ENCODE results near the gene CDH9. TPM values are rescaled to one million over a fixed set of nuclear protein-coding genes. Genes with fewer than 3 reads are reported as not detected.

CDH9 gene
- total RNA-seq, 2 experiments from 2014 or later: not detected

GRCh38 chr5:27041372-27041771 lies 3.0 kb upstream of the CDH9 start:
- Mint-ChIP-seq H3K4me3 (no peak overlapping the region), H3K27ac (no peak overlapping the region), H3K27me3 (no peaks in the 10 kb centered on the region), H3K4me1 (ENCODE audit: low read depth) (no peaks in the 10 kb centered on the region), H3K9me3 (peaks cover 5% of the 10 kb centered on the region), H3K36me3 (ENCODE audit: low read depth) (no peaks in the 10 kb centered on the region)
- DNase-seq (no peak), ATAC-seq (ENCODE audit: poor library complexity) (no peak)
- CTCF ChIA-PET: no interaction called here
- Histone ChIP-seq H3K4me3 (ENCODE audit: low read length) (no peak overlapping the region), H3K9me3 (ENCODE audit: control insufficient read depth in 1 of 2, insufficient read depth in 1 of 2, low read length in 2 of 2) (peaks cover 0 to 3% of the 10 kb centered on the region in 2 experiments), H3K27ac (ENCODE audit: low read depth in 1 of 2, low read length in 2 of 2) (no peak overlapping the region), H3K4me1 (ENCODE audit: insufficient read depth, low read length) (no peaks in the 10 kb centered on the region), H3K36me3 (ENCODE audit: insufficient read depth, low read length) (no peaks in the 10 kb centered on the region), H3K27me3 (ENCODE audit: control insufficient read depth in 1 of 2, insufficient read depth in 2 of 2, low read length in 2 of 2) (no peaks in the 10 kb centered on the region)
- no peak for TF ChIP-seq CTCF (IDR thresholded peaks at IDR 0.05)
- intact Hi-C loops (cut with DNase I, micrococcal nuclease): no loop called here
- POLR2A ChIA-PET: no interaction called here

- no peak overlapping the region for H3K4me3 Mint-ChIP-seq
- H3K27me3 Mint-ChIP-seq: no peaks in the 10 kb centered on the region
- DNase-seq (no peak), ATAC-seq (ENCODE audit: poor library complexity) (no peak)
- Histone ChIP-seq H3K27ac (ENCODE audit: low read depth in 1 of 2, low read length in 2 of 2) (no peak overlapping the region), H3K36me3 (ENCODE audit: insufficient read depth, low read length) (no peaks in the 10 kb centered on the region), H3K9me3 (ENCODE audit: control insufficient read depth in 1 of 2, insufficient read depth in 1 of 2, low read length in 2 of 2) (peaks cover 0 to 3% of the 10 kb centered on the region in 2 experiments), H3K4me1 (ENCODE audit: insufficient read depth, low read length) (no peaks in the 10 kb centered on the region), H3K4me3 (ENCODE audit: low read length) (no peak overlapping the region), H3K27me3 (ENCODE audit: control insufficient read depth in 1 of 2, insufficient read depth in 2 of 2, low read length in 2 of 2) (no peaks in the 10 kb centered on the region)
- no peak for TF ChIP-seq CTCF (IDR thresholded peaks at IDR 0.05)
- H3K4me1 Mint-ChIP-seq (ENCODE audit: low read depth): no peaks in the 10 kb centered on the region
- H3K9me3 Mint-ChIP-seq: peaks cover 7% of the 10 kb centered on the region
- intact Hi-C loops (cut with DNase I, micrococcal nuclease): no loop called here
- POLR2A ChIA-PET: no interaction called here
- H3K36me3 Mint-ChIP-seq (ENCODE audit: low read depth): no peaks in the 10 kb centered on the region
- CTCF ChIA-PET: no interaction called here
- H3K27ac Mint-ChIP-seq: no peak overlapping the region
Observed at GRCh38 chr5:27034565-27034964, 3.8 kb downstream of the CDH9 start.

GRCh38 chr5:27026801-27027200 lies 11.6 kb downstream of the CDH9 start:
- Histone ChIP-seq H3K4me1 (ENCODE audit: insufficient read depth, low read length) (no peaks in the 10 kb centered on the region), H3K27ac (ENCODE audit: low read depth in 1 of 2, low read length in 2 of 2) (no peak overlapping the region), H3K27me3 (ENCODE audit: control insufficient read depth in 1 of 2, insufficient read depth in 2 of 2, low read length in 2 of 2) (no peaks in the 10 kb centered on the region), H3K9me3 (ENCODE audit: control insufficient read depth in 1 of 2, insufficient read depth in 1 of 2, low read length in 2 of 2) (no peaks in the 10 kb centered on the region), H3K36me3 (ENCODE audit: insufficient read depth, low read length) (no peaks in the 10 kb centered on the region), H3K4me3 (ENCODE audit: low read length) (no peak overlapping the region)
- CTCF ChIA-PET: no interaction called here
- no peak for TF ChIP-seq CTCF (IDR thresholded peaks at IDR 0.05)
- POLR2A ChIA-PET: no interaction called here
- no peak for ATAC-seq (ENCODE audit: poor library complexity)
- Mint-ChIP-seq H3K27ac (no peak overlapping the region), H3K4me1 (ENCODE audit: low read depth) (no peaks in the 10 kb centered on the region), H3K36me3 (ENCODE audit: low read depth) (no peaks in the 10 kb centered on the region), H3K4me3 (no peak overlapping the region), H3K27me3 (no peaks in the 10 kb centered on the region), H3K9me3 (peaks cover 2% of the 10 kb centered on the region)
- intact Hi-C loops (cut with DNase I, micrococcal nuclease): no loop called here
- no peak for DNase-seq

Data from CD4-positive, alpha-beta T cell (primary cell).